Astrocyte (in vitro differentiated cells and primary cell): ENCODE measurements around the gene TSHZ1.

Source experiments
- EZH2 ChIP-seq: IDR thresholded peaks from 2 replicates; pipeline ENCODE4 v1.6.1; 2012; ENCODE audit warnings: mild to moderate bottlenecking, low read length, inconsistent platforms; ENCODE audit not compliant: insufficient read depth
- TF ChIP-seq, protein P1 (sequence below): IDR thresholded peaks from 2 replicates; pipeline ENCODE4 v1.5.1; 2011; ENCODE audit warnings: low read depth, mild to moderate bottlenecking, inconsistent platforms, low read length, moderate library complexity; ENCODE audit not compliant: insufficient read depth

DNA sequence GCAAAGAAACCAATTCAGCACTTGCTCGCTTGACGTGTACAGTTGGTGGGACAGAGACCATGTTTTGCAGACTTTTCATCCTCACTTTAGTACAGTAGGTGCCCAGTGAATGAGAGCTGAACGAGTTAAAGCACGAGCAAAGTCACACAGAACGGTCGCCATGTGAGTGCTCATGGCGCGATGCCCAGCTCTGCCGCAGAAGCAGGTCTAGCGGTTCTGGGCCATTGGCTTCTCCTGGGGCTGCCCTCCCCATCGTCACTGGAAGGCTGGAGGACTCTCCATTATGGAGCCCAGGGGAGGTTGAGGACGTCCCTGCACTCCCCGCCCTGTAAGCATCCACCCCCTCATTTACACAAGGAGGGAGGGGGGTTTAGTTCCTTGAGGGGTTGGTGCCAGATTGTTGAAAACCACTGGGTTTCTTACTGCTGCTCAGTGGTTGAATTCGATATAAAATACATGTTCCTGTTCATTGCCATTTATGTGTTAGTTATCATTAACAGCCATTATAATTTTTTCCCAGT, 26.6 kb upstream of the TSHZ1 start:
- TF ChIP-seq, protein P1, sequence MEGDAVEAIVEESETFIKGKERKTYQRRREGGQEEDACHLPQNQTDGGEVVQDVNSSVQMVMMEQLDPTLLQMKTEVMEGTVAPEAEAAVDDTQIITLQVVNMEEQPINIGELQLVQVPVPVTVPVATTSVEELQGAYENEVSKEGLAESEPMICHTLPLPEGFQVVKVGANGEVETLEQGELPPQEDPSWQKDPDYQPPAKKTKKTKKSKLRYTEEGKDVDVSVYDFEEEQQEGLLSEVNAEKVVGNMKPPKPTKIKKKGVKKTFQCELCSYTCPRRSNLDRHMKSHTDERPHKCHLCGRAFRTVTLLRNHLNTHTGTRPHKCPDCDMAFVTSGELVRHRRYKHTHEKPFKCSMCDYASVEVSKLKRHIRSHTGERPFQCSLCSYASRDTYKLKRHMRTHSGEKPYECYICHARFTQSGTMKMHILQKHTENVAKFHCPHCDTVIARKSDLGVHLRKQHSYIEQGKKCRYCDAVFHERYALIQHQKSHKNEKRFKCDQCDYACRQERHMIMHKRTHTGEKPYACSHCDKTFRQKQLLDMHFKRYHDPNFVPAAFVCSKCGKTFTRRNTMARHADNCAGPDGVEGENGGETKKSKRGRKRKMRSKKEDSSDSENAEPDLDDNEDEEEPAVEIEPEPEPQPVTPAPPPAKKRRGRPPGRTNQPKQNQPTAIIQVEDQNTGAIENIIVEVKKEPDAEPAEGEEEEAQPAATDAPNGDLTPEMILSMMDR: no peak
- no peak for TF ChIP-seq EZH2
